Measurements from ENCODE around the gene ARL13B. TPM values are rescaled to one million over a fixed set of nuclear protein-coding genes. Genes with fewer than 3 reads are reported as not detected.

Gene ARL13B
- polyA plus RNA-seq, 3 donors from 2014 or later: 4.3 to 6.5 (median 4.5) TPM

DNA sequence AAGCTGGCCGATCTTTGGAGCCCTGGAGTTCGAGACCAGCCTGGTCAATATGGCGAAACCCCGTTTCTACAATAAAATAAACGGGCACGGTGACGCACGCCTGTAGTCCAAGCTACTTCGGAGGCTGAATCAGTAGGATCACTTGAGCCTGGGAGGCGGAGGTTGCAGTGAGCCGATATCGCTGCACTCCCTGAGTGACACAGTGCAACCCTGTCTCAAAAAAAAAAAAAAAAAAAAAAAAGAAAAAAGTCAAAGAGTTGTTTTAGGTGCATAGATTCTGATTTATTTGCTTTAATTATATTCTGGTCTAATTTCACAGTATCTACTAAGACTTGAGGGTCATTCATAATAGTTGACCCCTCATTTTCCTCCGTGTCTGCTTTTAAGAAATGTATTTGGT, 1.7 kb downstream of the ARL13B start:
- Mint-ChIP-seq H3K9me3 (no peaks in the 10 kb centered on the region), H3K4me3 (peak overlapping the region; percentile 36 to 94 (median 91)), H3K36me3 (no peaks in the 10 kb centered on the region), H3K4me1 (peaks cover 17 to 30% of the 10 kb centered on the region in 2 donors), H3K27ac (peak overlapping the region in 4 of 6 donors; percentile 13 to 87 (median 54)), H3K27me3 (ENCODE audit: low read depth in 3 of 3) (peaks cover 0 to 5% (median 2%) of the 10 kb centered on the region in 3 donors)
- no peak for DNase-seq

DNA sequence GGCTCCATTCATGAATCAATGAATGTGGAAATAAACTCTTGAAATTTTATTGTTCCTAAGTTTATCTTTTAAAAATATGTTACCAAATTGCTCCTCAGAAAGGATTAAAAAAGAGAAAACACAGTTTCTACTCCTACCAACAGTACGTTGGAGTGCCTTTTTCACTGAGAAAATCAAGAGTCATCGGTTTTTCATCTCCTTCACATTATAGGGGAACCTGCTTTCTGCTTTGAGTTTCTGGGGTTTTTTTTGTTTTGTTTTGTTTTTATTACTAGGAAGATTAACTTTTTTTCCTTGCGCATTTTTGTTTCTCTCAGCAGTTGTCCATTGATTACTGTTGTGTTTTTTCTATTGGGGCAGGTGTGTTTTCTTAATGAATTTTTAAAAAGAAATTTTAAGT, 3.5 kb downstream of the ARL13B start:
- no peak for DNase-seq
- peaks cover 0 to 5% (median 2%) of the 10 kb centered on the region in 3 donors for H3K27me3 Mint-ChIP-seq (ENCODE audit: low read depth in 3 of 3)
- H3K4me3 Mint-ChIP-seq: no peak overlapping the region
- no peaks in the 10 kb centered on the region for H3K36me3 Mint-ChIP-seq
- H3K9me3 Mint-ChIP-seq: no peaks in the 10 kb centered on the region
- H3K4me1 Mint-ChIP-seq: peaks cover 17 to 30% of the 10 kb centered on the region in 2 donors
- H3K27ac Mint-ChIP-seq: no peak overlapping the region

DNA sequence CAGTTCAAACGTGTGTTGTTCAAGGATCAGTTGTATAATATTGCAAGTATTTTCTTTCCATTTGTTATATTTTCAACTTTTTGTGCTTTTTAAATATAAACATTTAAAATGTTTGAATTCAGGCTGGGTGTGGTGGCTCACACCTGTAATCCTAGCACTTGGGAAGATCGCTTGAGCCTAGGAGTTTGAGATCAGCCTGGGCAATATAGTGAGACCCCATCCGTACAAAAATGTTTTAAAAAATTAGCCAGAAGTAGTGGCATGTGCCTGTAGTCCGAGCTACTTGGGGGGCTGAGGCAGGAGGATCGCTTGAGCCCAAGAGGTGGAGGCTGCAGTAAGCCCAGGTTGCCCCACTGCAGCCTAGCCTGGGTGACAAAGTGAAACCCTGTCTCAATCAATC, 4.7 kb downstream of the ARL13B start:
- no peak for DNase-seq

DNA sequence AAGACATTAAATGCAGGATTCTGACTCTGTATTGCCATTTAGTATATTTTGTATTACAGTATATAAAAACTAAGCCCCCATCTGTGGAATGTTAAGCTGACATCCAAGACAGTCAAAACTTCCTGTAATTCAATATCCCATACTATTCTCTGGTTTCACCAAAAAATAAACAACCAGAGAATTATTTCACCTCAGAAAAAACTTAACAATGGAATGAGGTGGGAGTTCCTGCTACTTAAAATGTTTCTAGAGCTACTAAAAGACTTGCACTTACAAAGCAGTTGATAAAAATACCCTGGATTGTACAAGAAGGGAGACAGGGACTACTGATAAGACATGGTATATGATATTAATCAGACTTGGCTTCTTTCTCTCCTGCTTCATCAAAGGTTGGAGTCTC, 8.3 kb downstream of the ARL13B start:
- no peaks in the 10 kb centered on the region for H3K4me1 Mint-ChIP-seq
- H3K9me3 Mint-ChIP-seq: no peaks in the 10 kb centered on the region
- no peak overlapping the region for H3K4me3 Mint-ChIP-seq
- no peaks in the 10 kb centered on the region for H3K27me3 Mint-ChIP-seq (ENCODE audit: low read depth in 3 of 3)
- H3K27ac Mint-ChIP-seq: no peak overlapping the region
- DNase-seq: no peak
- no peaks in the 10 kb centered on the region for H3K36me3 Mint-ChIP-seq

More for the DNA sequence above, 4.7 kb downstream of the ARL13B start:
- H3K36me3 Mint-ChIP-seq: no peaks in the 10 kb centered on the region
- H3K27ac Mint-ChIP-seq: no peak overlapping the region
- peaks cover 0 to 3% (median 2%) of the 10 kb centered on the region in 3 donors for H3K27me3 Mint-ChIP-seq (ENCODE audit: low read depth in 3 of 3)
- peaks cover 13 to 25% of the 10 kb centered on the region in 2 donors for H3K4me1 Mint-ChIP-seq
- no peak overlapping the region for H3K4me3 Mint-ChIP-seq
- H3K9me3 Mint-ChIP-seq: no peaks in the 10 kb centered on the region

DNA sequence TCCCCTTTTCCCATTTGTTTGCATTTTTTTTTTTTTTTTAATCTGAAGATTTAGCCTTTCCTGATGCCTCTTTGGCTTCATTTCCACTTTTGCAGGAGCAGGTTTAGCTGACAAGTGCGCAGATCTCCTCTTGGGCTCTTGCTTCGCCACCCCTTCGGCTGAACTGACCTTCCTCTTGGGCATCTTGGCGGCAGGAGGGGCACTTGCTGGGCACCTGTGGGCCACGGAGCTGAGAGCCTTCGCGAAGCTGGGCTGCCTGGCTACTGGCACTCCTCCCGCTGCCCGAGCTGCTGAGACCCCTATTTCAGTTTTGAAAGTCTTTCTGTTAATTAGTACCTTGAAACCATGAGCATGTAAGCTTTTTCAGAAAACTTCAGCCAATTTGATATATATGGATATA, 8.8 kb downstream of the ARL13B start:
- no peak overlapping the region for H3K27ac Mint-ChIP-seq
- H3K27me3 Mint-ChIP-seq (ENCODE audit: low read depth in 3 of 3): no peaks in the 10 kb centered on the region
- no peak overlapping the region for H3K4me3 Mint-ChIP-seq
- H3K9me3 Mint-ChIP-seq: no peaks in the 10 kb centered on the region
- no peaks in the 10 kb centered on the region for H3K4me1 Mint-ChIP-seq
- no peaks in the 10 kb centered on the region for H3K36me3 Mint-ChIP-seq
- DNase-seq: no peak

DNA sequence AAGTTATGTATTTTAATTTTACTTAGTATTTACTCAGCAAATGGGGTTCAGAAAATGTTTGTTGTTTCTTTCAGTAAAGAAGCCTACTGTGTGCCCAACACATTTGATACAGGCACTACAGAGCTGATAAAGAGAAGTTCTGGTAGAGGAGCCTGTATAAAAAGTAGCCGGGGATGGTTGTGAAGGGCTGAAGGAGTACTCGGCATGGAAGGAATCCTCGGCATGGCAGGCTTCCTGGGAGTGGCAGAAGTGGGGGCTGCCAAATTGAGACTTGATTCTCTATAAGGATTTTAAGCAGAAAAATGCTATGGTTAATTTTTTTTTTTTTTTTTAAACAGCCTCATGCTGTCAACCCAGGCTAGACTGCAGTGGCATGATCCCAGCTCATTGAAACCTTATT, 9.3 kb downstream of the ARL13B start:
- Mint-ChIP-seq H3K27ac (no peak overlapping the region), H3K36me3 (no peaks in the 10 kb centered on the region), H3K4me1 (peaks cover 2 to 4% of the 10 kb centered on the region in 2 donors), H3K4me3 (no peak overlapping the region), H3K27me3 (ENCODE audit: low read depth in 3 of 3) (no peaks in the 10 kb centered on the region), H3K9me3 (no peaks in the 10 kb centered on the region)
- no peak for DNase-seq

DNA sequence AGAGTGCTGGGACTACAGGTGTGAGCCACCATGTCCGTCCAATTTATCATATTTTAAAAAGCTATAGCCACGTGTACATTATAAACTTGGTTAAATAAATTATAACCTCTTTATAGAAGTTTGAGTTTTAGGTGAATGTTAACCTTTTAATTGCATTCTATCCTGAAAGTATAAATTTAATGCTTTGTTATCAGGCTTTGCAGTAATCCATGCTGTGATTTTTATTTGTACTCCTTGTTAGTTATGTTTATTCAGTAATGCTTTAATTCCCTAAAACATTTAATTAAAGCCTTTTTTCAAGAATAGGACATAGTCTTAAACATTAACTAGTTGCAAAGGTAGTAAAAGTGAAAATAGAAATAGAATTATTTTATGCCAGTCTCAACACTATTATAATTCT, 11.7 kb downstream of the ARL13B start:
- H3K4me3 Mint-ChIP-seq: no peak overlapping the region
- peaks cover 2 to 6% of the 10 kb centered on the region in 2 donors for H3K4me1 Mint-ChIP-seq
- no peak overlapping the region for H3K27ac Mint-ChIP-seq
- no peaks in the 10 kb centered on the region for H3K9me3 Mint-ChIP-seq
- H3K27me3 Mint-ChIP-seq (ENCODE audit: low read depth in 3 of 3): no peaks in the 10 kb centered on the region
- no peaks in the 10 kb centered on the region for H3K36me3 Mint-ChIP-seq
- no peak for DNase-seq

DNA sequence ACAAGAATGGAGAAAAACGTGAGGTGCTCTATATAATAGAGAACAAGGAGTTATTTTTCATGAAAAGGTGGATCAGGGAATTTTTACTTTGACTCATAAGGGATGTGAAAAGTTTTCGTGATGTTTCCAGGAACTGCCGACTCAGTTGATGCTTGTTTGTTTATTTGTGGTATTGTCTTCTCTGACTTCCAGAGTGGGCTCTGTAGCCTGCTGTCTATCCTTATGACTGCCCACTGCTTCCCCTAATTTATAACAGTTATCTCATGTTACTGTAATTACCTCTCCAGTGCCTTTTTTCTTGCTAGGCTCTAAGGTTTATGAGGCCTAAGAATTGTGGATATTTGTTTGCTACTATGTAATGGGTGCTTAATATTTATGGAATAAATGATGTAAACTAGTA, 12.3 kb downstream of the ARL13B start:
- H3K27me3 Mint-ChIP-seq (ENCODE audit: low read depth in 3 of 3): no peaks in the 10 kb centered on the region

DNA sequence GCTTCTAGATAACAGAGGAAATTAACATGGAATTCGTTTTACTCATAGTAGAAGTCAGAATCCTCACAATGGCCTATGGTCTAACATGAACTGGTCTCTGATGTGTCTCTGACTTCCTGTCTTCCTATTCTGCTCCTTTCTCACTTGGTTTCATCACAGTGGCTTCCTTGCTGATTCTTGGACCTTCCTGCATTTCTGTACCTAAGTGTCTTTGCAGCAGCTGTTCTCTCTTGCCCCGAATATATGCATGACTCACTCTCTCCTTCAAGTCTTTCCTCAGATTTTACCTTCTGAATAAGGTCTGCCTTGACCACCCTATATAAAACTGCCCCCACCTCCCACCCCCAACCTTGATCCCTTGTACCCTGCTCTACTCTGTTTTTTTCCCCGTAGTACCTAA, 14.1 kb downstream of the ARL13B start:
- Mint-ChIP-seq H3K27me3 (ENCODE audit: low read depth in 3 of 3) (no peaks in the 10 kb centered on the region), H3K27ac (peak overlapping the region in 1 of 6 donors; percentile 3), H3K36me3 (no peaks in the 10 kb centered on the region)

More for the DNA sequence above, 12.3 kb downstream of the ARL13B start:
- no peak for DNase-seq
- Mint-ChIP-seq H3K27ac (no peak overlapping the region), H3K4me1 (peaks cover 2 to 6% of the 10 kb centered on the region in 2 donors), H3K4me3 (no peak overlapping the region), H3K9me3 (no peaks in the 10 kb centered on the region), H3K36me3 (no peaks in the 10 kb centered on the region)

DNA sequence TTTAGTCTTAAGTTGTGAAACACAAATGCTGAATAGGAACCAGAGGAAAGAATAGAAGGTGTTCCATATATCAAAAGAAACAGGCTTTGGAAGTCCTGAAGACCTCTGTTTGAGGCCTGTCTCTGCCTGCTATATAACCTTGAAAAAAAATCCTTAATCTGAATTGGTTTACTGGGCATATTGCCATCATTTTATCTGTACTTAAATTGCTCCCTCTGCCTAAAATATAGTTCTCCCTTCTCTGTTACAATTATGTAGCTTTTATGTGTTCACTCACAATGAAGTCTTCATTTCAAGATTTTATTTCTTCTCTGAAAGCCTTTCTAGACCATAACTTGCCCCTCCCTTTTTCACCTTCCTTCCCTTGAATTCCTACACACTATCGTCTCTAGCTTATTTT, 21.2 kb downstream of the ARL13B start:
- Mint-ChIP-seq H3K27me3 (ENCODE audit: low read depth in 3 of 3) (no peaks in the 10 kb centered on the region), H3K36me3 (no peaks in the 10 kb centered on the region), H3K9me3 (no peaks in the 10 kb centered on the region), H3K4me3 (no peak overlapping the region), H3K4me1 (peaks cover 3 to 8% of the 10 kb centered on the region in 2 donors), H3K27ac (no peak overlapping the region)
- no peak for DNase-seq

More for the DNA sequence above, 14.1 kb downstream of the ARL13B start:
- no peak overlapping the region for H3K4me3 Mint-ChIP-seq
- no peaks in the 10 kb centered on the region for H3K9me3 Mint-ChIP-seq
- H3K4me1 Mint-ChIP-seq: peaks cover 2 to 6% of the 10 kb centered on the region in 2 donors
- no peak for DNase-seq

DNA sequence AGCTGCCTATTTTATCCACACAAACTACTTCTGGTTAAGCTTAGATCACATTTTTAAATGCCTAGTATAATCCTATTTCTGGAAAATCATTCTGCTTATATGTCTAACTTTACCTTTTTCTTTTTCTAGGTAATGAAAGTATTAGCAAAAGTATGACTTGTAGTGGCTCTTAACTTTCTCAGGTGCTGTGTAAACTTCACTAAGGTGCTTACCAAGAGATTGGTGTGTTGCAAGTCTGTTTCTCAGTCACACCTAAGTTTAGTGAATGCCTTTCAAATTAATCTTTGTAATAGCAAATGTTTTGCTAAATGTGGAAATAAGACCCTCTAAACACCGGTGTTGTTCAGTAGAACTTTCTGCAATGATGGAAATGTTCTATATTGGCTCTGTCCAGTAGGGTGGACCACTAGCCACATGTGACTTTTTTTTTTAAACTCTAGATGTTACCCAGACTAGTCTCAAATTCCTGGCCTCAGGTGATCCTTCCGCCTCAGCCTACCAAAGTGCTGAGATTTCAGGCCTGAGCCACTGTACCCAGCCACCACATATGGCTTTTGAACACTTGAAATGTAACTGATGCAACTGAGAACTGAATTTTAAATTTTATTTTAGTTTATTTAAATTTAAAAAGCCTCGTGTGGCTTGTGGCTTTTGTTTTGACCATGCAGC, 22.0 kb downstream of the ARL13B start:
- H3K4me1 Mint-ChIP-seq: peaks cover 3 to 8% of the 10 kb centered on the region in 2 donors
- no peaks in the 10 kb centered on the region for H3K9me3 Mint-ChIP-seq
- no peak overlapping the region for H3K27ac Mint-ChIP-seq
- no peak overlapping the region for H3K4me3 Mint-ChIP-seq
- no peak for DNase-seq
- H3K36me3 Mint-ChIP-seq: no peaks in the 10 kb centered on the region
- no peaks in the 10 kb centered on the region for H3K27me3 Mint-ChIP-seq (ENCODE audit: low read depth in 3 of 3)

DNA sequence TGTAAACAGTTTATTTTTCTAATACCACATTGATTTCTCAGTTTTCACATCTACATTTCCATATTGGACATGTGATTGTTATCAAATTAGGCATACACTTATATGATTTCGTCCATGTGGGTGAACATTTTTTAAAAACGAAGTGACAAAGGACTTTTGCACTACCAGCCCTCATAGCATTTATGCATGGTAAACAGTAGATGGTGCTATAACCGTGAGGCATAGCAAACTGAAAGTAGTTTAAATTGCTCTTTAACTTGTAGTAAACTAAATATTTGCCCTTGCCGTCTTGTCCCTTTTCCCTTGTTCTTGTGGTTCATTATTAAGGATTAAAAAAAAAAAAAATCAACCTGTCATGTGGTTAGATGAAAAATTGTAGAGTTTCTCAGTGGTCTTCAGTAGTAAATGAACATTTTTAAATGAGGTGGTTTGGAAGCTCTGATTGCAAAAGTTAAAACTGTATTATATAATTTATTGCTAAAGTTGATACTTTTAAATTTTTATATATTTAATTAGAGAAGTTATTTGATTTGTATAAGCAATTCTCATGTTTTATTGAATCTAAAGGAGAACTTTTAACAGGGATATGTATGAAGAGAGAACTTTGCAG, 24.5 kb downstream of the ARL13B start:
- DNase-seq: peak; percentile 44 to 55 (median 48)
- Mint-ChIP-seq H3K36me3 (no peaks in the 10 kb centered on the region), H3K9me3 (no peaks in the 10 kb centered on the region), H3K4me3 (peak overlapping the region; percentile 79 to 86 (median 81)), H3K27ac (peak overlapping the region in 4 of 6 donors; percentile 61 to 78 (median 78)), H3K4me1 (peaks cover 3 to 8% of the 10 kb centered on the region in 2 donors), H3K27me3 (ENCODE audit: low read depth in 3 of 3) (no peaks in the 10 kb centered on the region)

DNA sequence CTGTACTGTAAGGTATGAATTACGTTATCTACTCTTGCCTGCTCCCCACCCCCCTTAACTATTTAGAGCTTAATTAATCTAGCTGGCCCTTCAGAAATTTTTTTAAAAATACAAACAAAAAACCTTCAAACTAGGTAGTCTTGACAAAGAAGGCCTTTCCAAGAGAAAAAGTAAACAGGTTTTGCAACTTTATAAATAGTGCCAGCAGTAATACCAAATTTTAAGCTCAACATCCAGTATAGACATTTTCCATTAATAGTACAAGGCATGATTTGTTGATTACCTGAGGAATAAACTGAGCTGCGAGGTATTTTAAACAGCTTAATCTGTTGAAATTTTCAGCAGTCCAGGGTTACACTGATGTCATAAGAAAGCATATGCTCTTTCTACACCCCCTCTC, 28.3 kb downstream of the ARL13B start:
- DNase-seq: no peak

DNA sequence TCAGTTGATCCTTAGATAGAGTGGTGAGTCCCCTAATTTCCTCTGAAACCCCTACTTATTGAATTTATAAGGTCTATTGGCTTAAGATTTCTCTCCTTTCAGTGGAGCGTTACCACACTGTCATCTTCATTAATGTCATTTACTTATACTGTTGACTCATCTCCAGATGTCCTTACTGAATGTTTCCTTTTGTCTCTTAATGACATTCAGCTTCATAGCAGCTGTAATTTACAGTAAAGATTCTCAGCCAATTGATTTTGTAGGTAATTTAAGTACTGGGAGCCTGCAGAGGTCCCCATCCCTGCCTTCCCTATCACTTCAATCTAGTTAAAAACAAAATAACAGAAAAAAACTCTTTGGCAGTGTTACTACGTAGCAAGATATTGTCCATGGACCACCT, 29.7 kb downstream of the ARL13B start:
- H3K36me3 Mint-ChIP-seq: peaks cover 0 to 6% (median 0%) of the 10 kb centered on the region in 3 donors
- DNase-seq: no peak
- H3K4me3 Mint-ChIP-seq: no peak overlapping the region
- H3K27ac Mint-ChIP-seq: no peak overlapping the region
- no peaks in the 10 kb centered on the region for H3K9me3 Mint-ChIP-seq
- peaks cover 0 to 1% of the 10 kb centered on the region in 2 donors for H3K4me1 Mint-ChIP-seq
- no peaks in the 10 kb centered on the region for H3K27me3 Mint-ChIP-seq (ENCODE audit: low read depth in 3 of 3)

More for the DNA sequence above, 28.3 kb downstream of the ARL13B start:
- Mint-ChIP-seq H3K9me3 (no peaks in the 10 kb centered on the region), H3K27me3 (ENCODE audit: low read depth in 3 of 3) (no peaks in the 10 kb centered on the region), H3K36me3 (peaks cover 0 to 6% (median 0%) of the 10 kb centered on the region in 3 donors), H3K4me3 (no peak overlapping the region), H3K27ac (no peak overlapping the region), H3K4me1 (peaks cover 3 to 8% of the 10 kb centered on the region in 2 donors)
